Measurements from ENCODE around the gene EPS15. TPM values are rescaled to one million over a fixed set of nuclear protein-coding genes. Genes with fewer than 3 reads are reported as not detected.
"Not testable (repeated sequence)": the region's sequence is repeated elsewhere in the genome, so short reads cannot be mapped to it uniquely, and the experiment has no call there.

EPS15 gene
- total and polyA plus RNA-seq, 8 donors = 45.6 to 79.0 (median 54.9) TPM

- peaks cover 0 to 15% of the 10 kb centered on the region in 2 donors for H3K27me3 ChIP-seq
- DNase-seq (no peak), ATAC-seq (no peak)
- H3K36me3 ChIP-seq = no peaks in the 10 kb centered on the region
- no peak overlapping the region for H3K4me3 ChIP-seq
- no peak overlapping the region for H3K27ac ChIP-seq
- TF ChIP-seq, protein P1, sequence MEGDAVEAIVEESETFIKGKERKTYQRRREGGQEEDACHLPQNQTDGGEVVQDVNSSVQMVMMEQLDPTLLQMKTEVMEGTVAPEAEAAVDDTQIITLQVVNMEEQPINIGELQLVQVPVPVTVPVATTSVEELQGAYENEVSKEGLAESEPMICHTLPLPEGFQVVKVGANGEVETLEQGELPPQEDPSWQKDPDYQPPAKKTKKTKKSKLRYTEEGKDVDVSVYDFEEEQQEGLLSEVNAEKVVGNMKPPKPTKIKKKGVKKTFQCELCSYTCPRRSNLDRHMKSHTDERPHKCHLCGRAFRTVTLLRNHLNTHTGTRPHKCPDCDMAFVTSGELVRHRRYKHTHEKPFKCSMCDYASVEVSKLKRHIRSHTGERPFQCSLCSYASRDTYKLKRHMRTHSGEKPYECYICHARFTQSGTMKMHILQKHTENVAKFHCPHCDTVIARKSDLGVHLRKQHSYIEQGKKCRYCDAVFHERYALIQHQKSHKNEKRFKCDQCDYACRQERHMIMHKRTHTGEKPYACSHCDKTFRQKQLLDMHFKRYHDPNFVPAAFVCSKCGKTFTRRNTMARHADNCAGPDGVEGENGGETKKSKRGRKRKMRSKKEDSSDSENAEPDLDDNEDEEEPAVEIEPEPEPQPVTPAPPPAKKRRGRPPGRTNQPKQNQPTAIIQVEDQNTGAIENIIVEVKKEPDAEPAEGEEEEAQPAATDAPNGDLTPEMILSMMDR (IDR thresholded peaks at IDR 0.05) = no peak
- no peaks in the 10 kb centered on the region for H3K4me1 ChIP-seq
- no peaks in the 10 kb centered on the region for H3K9me3 ChIP-seq
- intact Hi-C loops (cut with DNase I) = no loop called here
Measured at GRCh38 chr1:51325391-51325790, 193.7 kb downstream of the EPS15 start.

- intact Hi-C loops (cut with DNase I); H3K27ac ChIP-seq; H3K36me3 ChIP-seq; H3K4me1 ChIP-seq; H3K9me3 ChIP-seq; ATAC-seq; DNase-seq; H3K4me3 ChIP-seq: not testable (repeated sequence)
- H3K27me3 ChIP-seq = peaks cover 0 to 14% of the 10 kb centered on the region in 2 donors
Measured at GRCh38 chr1:51325011-51325385, 194.1 kb downstream of the EPS15 start.

- Histone ChIP-seq H3K36me3 (no peaks in the 10 kb centered on the region), H3K27me3 (peaks cover 0 to 8% of the 10 kb centered on the region in 2 donors), H3K4me3 (no peak overlapping the region), H3K27ac (no peak overlapping the region), H3K4me1 (no peaks in the 10 kb centered on the region), H3K9me3 (no peaks in the 10 kb centered on the region)
- DNase-seq (no peak), ATAC-seq (no peak)
- intact Hi-C loops (cut with DNase I) = no loop called here
- TF ChIP-seq, protein P1 (IDR thresholded peaks at IDR 0.05) = no peak
Measured at GRCh38 chr1:51324251-51325010, 194.6 kb downstream of the EPS15 start.

- H3K4me3 ChIP-seq = no peak overlapping the region
- DNase-seq (no peak), ATAC-seq (no peak)
- peaks cover 0 to 1% of the 10 kb centered on the region in 2 donors for H3K27me3 ChIP-seq
- H3K4me1 ChIP-seq = no peaks in the 10 kb centered on the region
- H3K36me3 ChIP-seq = no peaks in the 10 kb centered on the region
- intact Hi-C loops (cut with DNase I) = no loop called here
- H3K27ac ChIP-seq = no peak overlapping the region
- TF ChIP-seq, protein P1 (IDR thresholded peaks at IDR 0.05) = no peak
- no peaks in the 10 kb centered on the region for H3K9me3 ChIP-seq
Measured at GRCh38 chr1:51323778-51324177, 195.3 kb downstream of the EPS15 start.

GRCh38 chr1:51322417-51323101 is 196.5 kb downstream of the EPS15 start:
- Histone ChIP-seq H3K4me1 (no peaks in the 10 kb centered on the region), H3K27ac (no peak overlapping the region), H3K27me3 (no peaks in the 10 kb centered on the region), H3K9me3 (no peaks in the 10 kb centered on the region), H3K36me3 (no peaks in the 10 kb centered on the region), H3K4me3 (no peak overlapping the region)
- DNase-seq (no peak), ATAC-seq (no peak)
- intact Hi-C loops (cut with DNase I) = no loop called here
- TF ChIP-seq, protein P1 (IDR thresholded peaks at IDR 0.05) = no peak

All from left lung (tissue), 10 donors.